Jurkat, Clone E6-1 (cell line): ENCODE results near the gene SLC9A3. TPM values are rescaled to one million over a fixed set of nuclear protein-coding genes. Genes with fewer than 3 reads are reported as not detected.
"Not testable (repeated sequence)": the region's sequence is repeated elsewhere in the genome, so short reads cannot be mapped to it uniquely, and the experiment has no call there.

ENCODE experiments used
- DNase-seq: peaks from one replicate; pipeline ENCODE4 v3.0.0-alpha.2; 2011; ENCODE audit warnings: low read depth, low spot score
- H3K4me3 ChIP-seq: 2 replicates; pipeline ENCODE4 v1.5.1; 2011; ENCODE audit warnings: mild to moderate bottlenecking, low read length, control low read depth, moderate library complexity
- polyA plus RNA-seq: library from polyadenylated mRNA; unstranded; fragments of >200 nt; gene quantifications from one replicate; pipeline ENCODE4 v1.2.1, GENCODE V29; 2012; ENCODE audit warnings: missing spikeins; ENCODE audit not compliant: insufficient read length, insufficient read depth

Gene SLC9A3
- polyA plus RNA-seq = 4.2 TPM

DNA sequence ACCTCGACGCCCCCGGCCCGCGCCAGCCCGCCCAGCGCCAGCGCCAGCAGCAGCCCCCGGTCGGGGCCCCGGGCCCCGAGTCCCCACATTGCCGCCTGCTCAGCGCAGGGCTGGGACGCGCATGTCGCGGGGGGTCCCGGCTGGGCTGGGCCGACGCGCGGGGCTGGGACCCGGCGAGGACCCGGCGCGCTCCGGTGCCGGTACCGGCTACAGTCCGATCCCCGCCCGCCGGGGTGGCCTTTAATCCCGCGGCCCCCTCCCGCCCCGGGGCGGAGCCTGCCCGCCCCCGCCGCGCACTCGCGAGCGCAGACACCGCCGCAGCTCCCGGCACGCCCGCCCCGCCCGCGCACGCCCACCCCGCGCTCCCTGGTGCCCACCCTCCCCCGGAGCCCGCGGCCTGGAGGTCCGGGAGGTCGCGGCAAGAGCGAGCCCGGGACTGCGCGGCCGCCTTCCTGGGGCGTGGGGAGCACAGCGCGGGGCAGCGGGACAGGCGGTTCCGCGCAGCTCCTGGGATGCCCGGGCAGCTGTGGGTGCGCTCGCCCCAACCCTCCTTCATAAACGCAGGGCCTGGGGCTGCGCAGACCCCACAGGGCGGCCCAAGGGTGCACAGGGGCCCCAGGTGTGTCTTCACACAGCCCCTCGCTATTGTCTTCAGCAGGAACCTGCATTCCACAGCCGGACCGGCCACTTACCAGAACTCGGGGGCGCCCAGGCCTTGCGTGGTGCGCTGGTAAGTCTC is at the start of gene SLC9A3:
Gene SLC9A3, minus strand, starts transcription at position 216 of the 739 bp plus-strand sequence.
- DNase-seq = no peak
- no peak within 1 kb of the TSS for H3K4me3 ChIP-seq

DNA sequence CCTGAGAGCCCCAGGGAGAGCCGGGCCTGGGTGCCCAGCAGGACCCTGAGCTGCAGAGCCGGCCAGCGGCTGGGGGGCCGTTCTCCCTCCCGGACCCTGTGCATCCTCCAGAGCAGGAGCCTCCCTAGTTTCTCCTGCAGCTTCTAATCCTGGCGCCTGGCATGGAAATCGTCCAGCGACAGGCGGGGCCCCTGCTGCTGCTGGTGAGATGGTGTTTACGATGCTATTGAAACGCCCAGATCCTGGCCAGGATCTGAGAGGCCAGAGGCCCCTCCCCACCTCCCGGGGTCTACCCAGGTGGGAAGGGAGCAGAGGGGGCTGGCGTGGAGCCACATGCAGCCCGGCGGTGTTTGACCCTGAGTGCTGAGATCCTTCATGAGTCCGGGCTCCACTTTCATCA is 49.7 kb upstream of the SLC9A3 start:
- DNase-seq = no peak
- H3K4me3 ChIP-seq = no peak overlapping the region

DNA sequence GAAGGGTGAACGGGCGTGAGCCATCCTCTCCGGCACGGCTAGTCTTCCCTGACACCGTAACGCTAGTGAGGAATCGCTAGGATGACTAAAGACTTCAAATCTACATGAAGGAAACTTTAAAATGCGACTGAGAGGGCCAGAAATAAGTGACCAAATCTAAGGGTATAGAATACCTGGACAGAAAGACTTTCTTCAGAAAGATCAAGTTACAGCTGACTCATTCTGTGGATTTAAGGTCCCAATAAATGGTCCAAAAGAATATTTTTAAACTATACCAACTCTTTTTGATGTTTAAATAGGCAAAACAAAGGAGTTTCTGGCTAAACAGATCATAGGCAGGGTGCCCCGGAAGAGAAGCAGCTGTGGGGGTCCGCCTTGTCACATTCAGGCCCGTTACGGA is 49.0 kb upstream of the SLC9A3 start:
- H3K4me3 ChIP-seq = no peak overlapping the region
- DNase-seq = no peak

DNA sequence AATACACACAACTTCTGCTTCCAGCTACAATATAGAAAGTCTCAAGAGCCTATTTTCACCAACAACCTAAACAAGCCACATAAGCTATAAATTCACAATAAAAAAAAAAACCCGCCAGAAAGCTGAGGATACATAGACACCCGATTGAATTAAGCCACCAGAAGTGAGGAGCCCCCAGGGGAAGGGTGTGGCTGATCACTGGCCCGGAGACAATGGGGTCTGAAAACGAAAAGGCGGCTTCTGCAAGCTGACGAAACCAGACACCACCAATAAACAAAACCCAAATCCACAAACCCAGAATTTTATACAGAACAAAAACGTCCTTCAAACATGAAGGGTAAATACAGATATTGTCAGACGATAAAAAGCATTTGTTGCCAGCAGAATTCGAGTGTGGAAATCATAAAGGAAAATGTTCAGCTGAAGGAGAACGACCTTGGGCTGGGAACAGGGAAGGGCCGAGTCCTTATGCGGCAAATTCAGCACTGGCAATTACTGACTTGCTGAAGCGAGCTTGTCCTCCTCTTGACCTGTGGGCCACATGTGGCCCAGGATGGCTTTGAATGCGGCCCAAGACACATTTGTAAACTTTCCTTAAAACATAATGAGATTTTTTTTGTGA is 48.3 kb upstream of the SLC9A3 start:
- no peak for DNase-seq
- H3K4me3 ChIP-seq = no peak overlapping the region

DNA sequence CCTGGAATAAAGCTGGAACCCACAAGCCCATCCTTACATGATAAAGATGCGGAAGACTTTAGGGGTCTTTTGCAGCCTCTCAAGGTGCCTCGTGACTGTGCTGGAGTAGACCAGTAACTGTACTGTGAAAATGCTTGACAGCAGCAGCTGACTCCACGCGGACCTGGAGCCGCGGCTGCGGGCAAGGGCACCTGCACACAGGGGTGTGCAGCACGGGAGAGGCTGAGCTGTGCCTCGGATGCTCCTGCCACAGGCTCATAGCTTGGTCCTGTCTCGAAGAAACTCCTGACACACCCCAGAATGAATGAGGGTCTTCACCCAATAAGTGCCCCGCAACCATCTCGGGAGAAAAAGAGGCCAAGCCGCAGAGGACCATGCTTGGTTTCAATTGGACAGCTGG is 47.5 kb upstream of the SLC9A3 start:
- no peak for DNase-seq
- no peak overlapping the region for H3K4me3 ChIP-seq

DNA sequence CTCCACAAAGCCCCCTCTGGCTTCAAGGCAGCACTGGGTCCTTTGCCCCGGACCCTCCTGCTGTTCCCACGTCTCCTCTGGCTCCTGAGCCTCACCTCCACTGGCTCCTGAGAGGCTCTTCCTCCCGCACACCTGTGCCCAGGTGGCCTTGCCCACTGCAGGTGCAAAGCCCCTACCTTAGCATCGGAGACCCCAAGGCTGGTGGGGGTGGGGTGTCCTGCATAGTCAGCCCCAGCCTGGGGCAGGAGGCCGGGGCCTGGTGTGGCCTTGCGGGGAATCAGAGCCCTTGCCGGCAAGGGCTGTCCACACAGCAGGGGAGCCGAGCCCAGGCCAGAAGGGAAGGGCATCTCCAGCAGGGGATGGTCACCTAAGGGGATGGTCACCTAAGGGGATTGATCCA is 46.6 kb upstream of the SLC9A3 start:
- no peak for DNase-seq
- H3K4me3 ChIP-seq = no peak overlapping the region

DNA sequence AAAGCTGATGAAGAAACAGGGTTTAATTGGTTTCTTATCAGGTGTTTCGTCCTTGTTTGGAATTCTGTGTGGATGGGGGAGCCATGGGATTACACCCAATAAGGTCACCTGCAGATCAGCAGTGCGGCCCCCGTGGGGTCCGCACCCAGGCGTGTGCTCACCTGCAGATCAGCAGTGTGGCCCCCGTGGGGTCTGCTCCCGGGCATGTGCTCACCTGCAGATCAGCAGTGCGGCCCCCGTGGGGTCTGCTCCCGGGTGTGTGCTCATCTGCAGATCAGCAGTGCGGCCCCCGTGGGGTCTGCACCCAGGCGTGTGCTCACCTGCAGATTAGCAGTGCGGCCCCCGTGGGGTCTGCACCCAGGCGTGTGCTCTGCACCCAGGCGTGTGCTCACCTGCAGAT is 46.2 kb upstream of the SLC9A3 start:
- DNase-seq = no peak
- H3K4me3 ChIP-seq = no peak overlapping the region

DNA sequence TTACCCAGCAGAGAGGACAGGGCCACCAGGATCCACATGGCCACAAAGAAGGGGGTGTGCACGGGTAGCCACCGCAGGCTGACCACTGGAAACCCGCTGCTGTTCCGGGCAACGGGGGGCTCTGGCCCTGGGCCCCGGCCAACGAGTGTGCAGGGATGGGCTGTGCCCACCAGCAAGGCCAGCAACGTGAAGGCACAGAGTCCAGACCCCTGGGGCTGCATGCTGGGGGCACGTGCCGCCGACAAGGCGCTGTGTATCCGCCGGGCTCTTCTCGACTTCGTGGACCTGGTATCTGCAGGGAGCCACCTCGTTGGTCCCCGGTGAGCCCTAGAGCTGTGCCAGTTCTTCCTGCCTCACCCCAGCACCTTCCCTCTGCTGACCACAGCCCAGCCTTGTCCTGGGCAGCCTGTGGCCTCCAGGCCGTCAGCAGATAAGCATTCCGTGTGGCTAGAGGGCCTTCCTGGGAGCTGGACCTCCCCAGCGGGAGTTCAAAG is 45.7 kb upstream of the SLC9A3 start:
- no peak for DNase-seq
- H3K4me3 ChIP-seq = no peak overlapping the region

DNA sequence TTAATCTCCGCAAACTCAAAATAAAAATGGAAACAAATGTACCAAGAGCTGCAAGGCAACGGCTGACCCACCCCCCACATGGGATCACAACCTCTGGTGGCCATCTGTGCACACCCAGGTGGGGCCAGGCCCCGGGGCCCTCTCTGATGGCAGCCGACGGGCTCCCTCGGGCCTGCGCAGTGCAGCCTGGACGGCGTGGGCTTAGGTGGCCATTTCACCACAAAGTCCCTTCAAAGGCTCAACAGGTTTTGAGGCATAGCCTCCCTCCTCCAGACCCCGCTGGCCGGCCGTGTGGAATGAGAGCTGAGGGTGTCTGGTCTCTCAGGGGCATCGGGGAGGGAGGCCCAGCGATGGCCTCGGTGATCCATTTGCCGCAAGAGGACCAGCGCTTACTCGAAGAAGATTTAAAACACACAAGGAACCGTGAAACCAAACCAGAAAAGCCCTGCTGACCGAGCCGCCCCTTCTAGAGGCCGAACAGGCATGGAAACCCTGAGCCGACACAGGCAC is 45.2 kb upstream of the SLC9A3 start:
- DNase-seq = no peak
- H3K4me3 ChIP-seq = no peak overlapping the region

DNA sequence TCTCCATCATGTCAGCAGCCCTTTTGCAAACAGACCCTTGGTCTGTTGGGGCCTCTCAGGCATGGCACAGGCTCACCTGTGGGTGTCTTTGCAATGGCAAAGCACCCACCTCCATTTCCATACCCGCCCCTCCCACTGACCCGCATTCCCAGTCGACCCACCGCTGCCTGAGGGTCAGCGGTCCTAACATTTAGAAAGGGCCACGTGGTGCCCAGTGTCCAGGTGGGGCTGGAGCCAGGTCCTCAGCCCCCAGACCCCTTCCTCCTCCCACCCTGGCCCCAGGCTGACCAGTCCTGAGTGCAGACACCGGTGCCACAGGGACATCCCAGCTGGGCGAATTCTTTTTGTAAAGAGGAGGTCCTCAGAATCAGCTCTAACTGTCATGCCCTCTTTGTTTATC is 44.6 kb upstream of the SLC9A3 start:
- DNase-seq = no peak
- no peak overlapping the region for H3K4me3 ChIP-seq

DNA sequence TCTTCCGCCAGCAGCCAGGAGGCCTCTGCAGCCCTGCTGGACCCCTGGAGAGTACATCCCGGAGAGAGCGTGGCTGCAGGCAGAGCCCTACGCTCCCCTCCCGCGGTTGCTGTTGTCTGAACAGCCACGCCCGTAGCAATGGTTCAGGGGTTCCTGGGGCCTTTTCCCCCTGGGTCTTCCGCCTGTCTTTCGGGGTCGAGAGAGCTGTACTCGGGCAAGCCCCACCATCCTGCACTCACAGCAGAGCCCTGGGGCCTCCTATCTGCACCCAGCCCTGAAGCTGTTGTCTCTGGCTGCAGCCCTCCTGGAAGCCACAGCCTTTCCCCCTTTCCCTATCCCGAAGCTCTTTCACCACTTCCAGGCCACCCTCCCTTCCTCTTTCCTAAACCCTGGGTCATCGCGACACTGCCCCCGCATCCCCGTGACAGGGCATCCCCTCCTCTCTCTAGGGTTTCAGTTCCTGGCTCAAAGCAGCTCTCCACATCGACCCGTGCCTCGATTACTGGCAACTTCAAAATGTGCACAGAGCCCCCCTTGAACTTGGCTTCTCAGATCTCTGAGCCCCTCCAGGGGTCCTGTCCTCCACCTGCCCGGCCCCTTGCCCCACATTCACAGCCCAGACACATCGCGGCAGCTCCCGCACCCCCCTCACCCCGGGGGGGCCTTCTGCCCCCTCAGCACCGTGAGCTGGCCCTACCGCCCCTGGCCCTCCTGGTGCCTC is 44.0 kb upstream of the SLC9A3 start:
- H3K4me3 ChIP-seq = no peak overlapping the region
- DNase-seq = no peak

DNA sequence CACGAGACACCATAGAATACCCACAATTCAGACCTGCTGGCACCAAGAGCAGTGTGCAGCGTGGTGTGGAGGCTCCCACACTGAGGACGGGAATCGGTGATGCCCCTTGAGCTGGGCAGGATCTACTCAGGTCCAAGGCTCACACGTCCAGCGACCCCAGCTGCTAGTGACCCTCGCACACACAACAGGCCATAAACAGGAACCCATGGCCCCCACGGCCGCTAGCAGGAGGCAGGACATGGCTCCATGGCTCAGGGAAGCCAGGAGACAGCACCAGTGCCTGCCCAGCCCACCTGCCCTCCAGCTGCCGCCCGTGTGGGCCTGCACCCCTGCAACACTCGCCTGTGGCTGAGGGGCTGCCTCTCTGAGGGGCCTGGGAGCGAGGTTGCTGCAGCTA is 43.4 kb upstream of the SLC9A3 start:
- H3K4me3 ChIP-seq = no peak overlapping the region
- no peak for DNase-seq

DNA sequence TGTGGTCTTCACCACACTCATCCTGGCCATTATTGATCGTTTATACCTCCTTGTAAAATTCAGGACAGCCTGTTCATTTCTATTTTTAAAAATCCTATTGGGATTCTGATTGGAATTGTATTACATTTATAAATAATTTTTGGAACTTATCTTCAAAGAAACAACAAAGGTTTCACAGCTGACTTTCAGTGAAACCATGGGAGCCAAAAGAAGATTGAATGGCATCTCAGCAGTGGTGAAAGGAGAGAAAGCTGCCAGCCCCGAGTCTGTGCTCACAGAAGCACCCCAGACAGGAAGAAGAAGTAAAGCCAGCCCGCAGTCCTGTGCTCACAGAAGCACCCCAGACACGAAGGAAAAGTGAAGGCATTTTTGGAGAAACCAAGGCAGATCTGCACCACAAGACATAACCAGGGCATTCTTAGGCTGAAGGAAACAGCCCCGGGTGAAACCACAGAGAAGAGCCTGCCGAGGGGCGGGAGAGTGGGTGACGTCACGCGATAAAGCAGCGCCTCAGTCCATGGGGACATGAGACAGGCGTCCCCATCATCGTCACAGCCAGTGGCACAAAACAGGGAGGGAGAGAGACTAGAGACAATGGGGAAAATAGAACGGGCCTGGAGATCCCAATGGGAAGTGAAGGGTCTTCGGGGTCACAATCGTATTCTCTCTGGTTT is 42.5 kb upstream of the SLC9A3 start:
- no peak overlapping the region for H3K4me3 ChIP-seq
- no peak for DNase-seq

DNA sequence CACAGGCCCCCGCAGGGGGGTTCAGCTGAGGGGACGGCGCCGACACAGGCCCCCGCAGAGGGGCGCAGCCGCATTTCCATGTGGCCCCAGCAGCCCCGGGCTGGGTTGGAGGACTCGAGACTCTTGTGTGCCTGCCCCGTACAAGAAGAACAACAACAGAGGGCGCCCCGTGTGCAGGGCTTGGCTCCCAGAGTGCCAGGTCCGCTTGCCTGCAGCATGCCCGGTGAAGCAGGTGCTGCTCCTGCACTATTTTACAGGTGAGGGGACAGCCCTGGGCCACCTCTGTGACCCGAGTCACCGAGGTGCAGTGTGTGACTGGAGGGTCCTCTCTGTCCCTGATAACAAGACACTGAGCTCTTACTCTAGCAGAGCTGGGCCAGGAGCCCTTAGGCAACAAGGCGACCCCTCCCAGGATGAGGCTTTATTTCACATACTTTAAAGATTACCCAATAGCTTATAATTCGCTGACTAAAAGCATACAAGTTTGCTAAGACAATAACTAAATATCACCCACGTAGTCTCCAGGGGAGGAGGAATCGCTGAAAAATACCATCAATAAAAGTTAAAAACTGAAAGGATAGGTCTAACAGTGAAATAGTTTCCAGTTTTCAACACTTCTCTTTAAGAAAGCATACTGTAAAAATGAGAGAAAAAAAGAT is 41.7 kb upstream of the SLC9A3 start:
- H3K4me3 ChIP-seq = no peak overlapping the region
- no peak for DNase-seq

DNA sequence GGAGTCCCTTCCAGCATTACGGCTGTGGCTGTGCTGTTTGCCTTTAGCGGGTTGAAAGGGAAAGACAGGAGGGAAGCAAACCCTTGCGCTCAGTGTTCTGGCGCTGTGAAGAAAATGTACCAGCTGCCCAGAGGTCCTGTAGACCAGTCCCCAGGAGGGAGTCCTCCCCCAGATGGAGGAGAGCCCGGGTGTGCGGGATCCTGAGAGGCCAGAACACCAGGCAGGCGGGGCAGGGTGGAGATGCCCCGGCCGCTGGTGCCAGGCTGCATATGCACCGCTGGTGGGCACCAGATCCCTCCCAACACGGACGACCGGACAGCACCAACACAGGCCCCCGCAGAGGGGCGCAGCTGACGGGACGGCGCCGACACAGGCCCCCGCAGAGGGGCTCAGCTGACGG is 37.2 kb upstream of the SLC9A3 start:
- DNase-seq = no peak
- H3K4me3 ChIP-seq = no peak overlapping the region

DNA sequence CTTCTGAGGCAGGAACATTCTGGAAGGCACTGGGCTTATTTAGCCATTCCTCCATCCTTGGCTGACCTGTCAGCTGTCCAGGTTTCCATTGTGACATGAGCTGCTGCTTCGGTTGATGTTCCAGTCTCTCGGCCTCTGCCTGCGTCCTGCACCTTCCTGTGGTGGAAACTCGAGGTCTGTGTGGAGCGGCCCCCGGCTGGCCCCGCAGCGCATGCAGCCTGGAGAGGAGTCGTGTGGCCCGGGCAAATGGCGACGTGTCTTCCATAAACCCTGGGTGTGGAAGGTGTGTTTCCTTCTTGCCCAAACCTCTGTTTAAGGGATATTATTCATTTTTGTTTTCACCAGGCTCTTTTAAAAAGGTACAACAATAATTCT is 36.5 kb upstream of the SLC9A3 start:
- DNase-seq = no peak
- no peak overlapping the region for H3K4me3 ChIP-seq

DNA sequence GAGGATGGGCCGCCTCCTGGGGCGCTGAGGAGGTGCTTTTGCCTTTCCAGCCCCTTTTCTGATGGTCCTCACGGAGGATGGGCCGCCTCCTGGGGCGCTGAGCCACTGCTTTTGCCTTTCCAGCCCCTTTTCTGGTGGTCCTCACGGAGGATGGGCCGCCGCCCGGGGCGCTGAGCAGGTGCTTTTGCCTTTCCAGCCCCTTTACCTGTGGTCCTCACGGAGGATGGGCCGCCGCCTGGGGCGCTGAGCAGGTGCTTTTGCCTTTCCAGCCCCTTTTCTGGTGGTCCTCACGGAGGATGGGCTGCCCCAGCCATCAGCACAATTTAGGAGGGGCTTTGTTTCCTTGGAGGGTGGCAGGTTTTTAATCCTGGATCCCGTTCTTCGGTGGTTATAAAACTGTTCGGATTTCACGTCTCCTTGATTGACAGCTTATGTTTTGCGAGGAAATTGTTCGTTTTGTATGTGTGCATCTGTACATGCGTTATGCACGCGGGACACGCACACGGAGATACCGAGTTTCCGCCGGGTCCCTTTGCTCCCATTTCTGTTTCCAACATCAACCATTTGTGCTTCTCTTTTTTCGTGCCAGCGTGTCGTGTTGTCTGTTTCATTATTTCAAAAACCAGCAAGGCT is 34.7 kb upstream of the SLC9A3 start:
- H3K4me3 ChIP-seq = no peak overlapping the region
- DNase-seq = no peak

DNA sequence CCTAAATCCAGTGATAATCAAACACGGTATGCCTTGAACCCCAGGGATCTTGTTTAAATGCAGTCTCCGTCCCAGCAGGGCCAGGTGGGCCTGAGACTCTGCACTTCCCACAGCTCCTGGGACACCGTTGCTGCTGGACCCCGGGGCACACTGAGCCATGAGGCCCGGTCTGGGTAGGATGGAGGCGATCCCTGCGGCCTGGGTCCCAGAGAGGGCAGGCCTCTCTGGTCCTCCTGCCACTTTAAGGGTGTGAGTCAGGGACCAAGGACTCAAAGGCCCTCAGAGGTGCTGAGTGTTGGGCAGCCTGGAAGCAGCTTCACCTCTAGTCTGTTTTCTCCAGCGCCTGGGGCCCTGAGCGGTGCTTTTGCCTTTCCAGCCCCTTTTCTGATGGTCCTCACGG is 34.1 kb upstream of the SLC9A3 start:
- no peak for DNase-seq

DNA sequence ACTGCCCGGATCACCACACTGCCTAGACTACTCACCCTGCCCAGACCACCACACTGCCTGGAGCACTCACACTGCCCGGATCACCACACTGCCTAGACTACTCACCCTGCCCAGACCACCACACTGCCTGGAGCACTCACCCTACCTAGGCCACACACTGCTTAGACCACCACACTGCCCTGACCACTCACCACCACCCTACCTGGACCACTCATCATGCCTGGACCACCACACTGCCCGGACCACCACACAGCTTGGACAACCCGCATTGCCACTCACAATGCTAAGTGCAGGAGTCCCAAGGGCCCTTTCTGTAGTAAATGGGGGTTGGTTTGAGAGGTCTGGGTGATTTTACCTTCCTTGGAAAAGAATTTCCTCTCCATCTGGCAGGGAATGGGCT is 33.7 kb upstream of the SLC9A3 start:
- not testable (repeated sequence) for H3K4me3 ChIP-seq, DNase-seq

More for the DNA sequence above, 34.1 kb upstream of the SLC9A3 start:
- H3K4me3 ChIP-seq = no peak overlapping the region
